Ammon's horn (tissue), 1 donor: Measurements from ENCODE around the gene DOCK3.
A peak's percentile ranks its signal among the peaks of the same experiment; 100 is the strongest.
"Not testable (repeated sequence)": the region's sequence is repeated elsewhere in the genome, so short reads cannot be mapped to it uniquely, and the experiment has no call there.

Experiments used
- DNase-seq: peaks from one replicate; pipeline ENCODE4 v3.0.0-alpha.2; 2016; ENCODE audit warnings: low spot score

The DOCK3 gene

DNA sequence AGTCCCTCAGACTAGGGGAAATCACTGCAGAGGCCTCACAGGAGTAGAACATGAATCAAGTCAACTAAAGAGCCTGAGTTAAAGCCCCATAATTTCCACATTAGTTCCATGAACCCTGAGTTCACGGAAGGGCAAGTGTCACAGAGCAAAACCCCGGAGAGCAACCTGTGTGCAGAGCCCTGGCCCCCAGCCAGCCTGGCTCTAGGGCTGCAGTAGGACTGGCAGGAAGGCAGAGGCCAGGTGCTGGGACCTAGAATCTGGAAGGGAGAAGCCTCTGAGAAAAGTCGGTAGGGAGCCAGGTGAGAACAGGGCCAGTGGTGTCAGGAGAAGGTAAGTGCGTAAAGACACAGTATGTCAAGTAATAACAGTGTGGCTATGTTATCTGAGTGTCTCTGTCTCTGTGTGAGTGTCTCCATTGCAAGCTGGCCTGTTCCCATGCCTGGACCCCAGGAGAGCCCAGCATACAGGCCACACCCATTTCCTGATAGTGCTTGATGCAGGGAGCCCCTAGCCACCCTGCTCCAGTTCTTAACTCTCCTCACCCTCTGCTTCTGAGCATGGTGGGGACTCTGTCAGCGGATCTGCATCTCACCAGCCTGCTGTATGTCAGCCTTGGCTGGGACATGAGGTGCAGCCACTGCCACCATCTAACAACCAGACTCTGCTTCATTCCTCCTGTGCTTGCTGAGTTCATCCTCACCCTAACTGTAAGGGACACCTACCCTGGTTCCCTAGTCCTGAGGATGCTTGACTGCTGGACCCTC is 699.1 kb downstream of the DOCK3 start:
- DNase-seq: no peak

DNA sequence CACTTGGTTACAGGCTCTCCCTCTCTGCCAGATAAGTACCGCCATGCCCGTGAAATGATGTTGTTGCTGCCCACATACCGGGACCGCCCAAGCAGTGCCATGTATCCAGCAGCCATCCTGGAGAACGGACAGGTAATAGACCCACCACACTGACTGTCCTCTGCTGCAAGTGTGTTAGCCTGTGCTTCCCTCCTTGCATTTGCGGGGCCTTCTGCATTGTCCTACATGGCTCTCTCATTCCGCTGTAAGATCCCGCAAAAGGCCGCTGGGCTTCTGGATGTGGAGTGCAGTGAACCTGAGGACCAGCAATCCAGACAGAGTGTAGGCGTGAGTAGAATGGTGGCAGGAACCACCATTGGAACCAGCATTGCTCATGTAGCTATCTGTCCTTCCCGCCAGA is 699.7 kb downstream of the DOCK3 start:
- no peak for DNase-seq

- DNase-seq: no peak
These were observed 700.4 kb downstream of the DOCK3 start for GRCh38 chr3:51375136-51375535.

GRCh38 chr3:51375571-51375970 is 700.8 kb downstream of the DOCK3 start:
- no peak for DNase-seq

DNA sequence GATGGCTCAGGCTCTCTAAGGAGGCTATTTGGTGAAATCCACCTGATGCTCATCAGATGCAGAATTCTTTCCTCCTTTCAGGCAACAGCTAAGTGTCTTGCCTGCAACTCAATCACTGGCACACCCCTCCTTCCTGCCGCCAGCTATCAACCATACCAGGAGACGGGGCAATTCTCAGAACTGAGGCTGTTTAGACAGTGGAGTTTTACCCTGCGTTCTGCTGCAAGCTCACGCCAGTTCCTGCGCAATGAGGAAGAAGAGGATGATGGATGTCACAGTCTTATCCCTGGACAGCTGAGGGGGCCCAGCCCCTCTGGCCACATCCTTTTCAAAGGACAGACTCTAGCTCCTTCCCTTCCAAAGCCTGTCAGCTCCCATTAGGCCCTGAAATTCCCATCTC is 703.3 kb downstream of the DOCK3 start:
- no peak for DNase-seq

DNA sequence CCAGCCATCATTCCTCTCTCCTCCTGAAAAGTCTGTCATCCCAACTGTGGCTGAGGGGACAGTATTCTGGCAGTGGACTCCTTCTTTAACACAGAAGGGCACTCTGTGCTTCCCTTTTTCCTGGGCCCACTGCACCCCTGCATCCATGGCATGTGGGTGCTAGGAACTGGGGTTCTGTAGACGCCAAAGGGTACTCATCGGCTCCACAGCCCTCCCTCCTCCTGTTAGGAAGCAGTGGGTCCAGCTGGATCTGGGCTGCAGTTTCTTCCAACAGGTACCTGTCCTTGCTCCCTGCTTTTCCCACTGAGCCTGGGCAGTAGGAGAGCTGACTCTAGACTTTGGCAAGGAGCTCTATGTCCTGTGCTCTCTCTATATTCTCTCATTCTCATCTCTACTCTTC is 704.0 kb downstream of the DOCK3 start:
- DNase-seq: no peak

DNA sequence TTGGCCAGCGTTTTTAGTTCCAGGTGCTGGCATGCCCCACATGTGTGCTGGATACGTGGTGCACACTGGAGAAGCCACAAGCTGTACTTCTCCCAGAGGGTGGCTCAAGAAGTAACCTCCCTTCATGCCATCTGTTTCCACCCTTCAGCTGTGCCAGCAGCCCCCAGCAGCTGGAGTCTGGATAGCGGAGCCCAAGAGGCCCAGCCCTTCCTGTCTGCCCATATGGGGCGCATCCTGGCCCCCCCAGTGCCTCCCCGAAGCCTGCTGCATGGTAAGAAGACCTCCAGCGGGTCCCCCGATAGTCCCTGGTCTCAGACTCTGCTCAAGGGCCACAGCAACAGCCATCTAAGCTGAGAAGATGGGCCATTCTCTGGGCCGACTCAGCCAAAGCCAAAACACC is 704.6 kb downstream of the DOCK3 start:
- DNase-seq: no peak

DNA sequence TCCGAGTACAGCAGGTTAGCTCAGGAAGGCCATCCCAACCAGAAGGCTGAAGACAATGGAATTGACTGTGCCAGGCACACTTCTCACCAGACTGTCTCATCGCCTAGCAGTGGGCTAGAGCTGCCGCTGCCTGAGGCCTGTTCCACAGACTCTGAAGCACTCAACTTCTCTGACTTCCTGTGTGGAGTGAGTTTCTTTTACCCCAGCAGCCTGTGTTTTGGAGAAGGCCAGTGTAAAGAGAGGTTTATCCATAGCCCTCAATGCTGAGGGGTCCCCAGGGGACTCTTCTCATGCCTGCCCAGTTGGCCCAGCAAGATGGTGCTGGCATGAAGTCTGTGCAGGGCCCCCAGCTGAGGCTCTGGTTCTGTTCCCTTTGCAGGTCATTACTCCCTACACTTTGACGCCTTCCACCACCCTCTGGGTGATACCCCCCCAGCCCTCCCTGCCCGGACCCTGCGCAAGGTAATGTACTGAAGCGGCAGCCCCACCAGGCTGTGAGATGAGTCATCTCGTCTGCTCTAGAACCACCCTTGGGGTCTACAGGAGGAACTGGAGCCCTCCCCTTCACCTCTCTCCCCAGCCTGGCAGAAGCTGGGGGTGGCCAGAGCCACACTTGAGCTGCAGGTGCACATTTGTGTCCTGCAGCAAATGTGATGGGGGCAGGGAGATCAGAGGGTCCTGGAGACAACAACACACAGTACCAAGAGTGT is 705.2 kb downstream of the DOCK3 start:
- no peak for DNase-seq

GRCh38 chr3:51380601-51381332 is 706.0 kb downstream of the DOCK3 start:
- no peak for DNase-seq

DNA sequence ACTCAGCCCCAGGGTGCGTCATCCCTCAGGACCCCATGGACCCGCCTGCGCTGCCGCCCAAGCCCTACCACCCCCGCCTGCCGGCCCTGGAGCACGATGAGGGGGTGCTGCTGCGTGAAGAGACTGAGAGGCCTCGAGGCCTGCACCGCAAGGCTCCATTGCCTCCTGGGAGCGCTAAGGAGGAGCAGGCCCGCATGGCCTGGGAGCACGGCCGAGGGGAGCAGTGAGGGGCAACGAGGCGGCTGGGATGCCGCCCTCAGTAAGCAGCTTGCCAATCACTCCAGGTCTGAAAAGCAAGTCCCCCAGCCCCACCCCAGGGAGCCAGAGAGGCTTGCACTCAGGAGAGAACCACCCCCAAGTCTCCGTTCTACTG is 706.6 kb downstream of the DOCK3 start:
- no peak for DNase-seq

DNA sequence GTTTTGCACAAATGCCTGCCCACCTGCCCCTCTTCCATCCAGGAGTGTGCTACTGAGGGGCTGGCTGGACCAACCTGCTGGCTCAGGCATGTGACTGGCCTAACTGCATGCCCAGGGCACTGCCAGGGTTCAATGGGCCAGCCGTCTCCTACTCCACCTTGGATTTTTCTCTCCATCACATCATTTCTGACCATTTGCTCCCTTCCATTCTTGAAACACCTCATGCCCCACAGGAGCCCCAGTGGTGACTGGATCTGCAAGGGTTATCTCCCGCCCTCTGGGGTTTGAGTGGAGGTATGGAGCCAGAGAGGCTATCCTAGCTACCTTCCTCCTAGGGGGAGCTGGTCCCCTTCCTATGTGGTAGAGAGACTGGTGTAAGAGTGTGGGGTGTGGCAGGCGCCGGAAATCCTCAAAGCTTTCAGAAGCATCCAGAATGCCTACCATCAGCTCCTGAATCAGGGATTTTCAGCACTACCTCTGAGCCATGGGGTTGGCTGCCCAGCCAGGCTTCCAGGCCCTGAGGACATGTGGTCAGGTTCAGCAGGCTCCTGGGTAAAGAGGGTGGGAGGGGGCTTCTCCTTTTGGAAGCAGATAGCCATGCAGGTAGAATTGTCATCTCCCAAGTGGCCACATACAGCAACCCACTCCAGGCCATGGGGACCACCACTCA is 707.5 kb downstream of the DOCK3 start:
- no peak for DNase-seq

DNA sequence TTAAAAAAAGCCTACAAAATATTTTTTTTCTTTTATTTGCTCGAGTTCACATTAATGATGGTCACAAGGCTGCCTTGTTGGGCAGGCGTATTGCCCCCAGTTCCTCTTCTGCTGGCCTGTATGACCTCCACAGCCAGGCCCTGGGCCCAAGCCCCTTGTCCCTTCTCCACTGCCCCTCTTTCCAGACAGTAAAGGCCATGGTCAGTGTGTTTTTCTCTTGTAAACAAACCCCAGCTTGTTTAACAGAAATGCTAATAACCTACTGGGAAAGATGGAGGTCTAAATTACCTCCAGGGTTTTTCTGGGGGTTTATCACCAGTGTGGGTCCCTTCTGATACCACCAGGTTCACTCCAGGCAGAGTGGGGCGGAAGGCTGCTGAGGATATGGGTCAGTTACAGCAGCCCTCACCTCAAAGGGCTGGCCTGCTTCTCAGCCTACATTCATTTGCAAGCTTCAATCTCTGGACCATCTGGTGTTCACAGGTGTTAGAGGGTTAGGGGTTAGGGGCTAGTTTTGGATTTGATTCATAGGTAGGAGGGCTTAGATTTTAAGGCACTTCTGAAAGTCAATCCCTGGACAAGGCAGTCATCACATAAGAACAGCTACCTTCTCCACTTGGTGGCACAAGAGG is 708.3 kb downstream of the DOCK3 start:
- DNase-seq: no peak

GRCh38 chr3:51384055-51384725 is 709.5 kb downstream of the DOCK3 start:
- no peak for DNase-seq

DNA sequence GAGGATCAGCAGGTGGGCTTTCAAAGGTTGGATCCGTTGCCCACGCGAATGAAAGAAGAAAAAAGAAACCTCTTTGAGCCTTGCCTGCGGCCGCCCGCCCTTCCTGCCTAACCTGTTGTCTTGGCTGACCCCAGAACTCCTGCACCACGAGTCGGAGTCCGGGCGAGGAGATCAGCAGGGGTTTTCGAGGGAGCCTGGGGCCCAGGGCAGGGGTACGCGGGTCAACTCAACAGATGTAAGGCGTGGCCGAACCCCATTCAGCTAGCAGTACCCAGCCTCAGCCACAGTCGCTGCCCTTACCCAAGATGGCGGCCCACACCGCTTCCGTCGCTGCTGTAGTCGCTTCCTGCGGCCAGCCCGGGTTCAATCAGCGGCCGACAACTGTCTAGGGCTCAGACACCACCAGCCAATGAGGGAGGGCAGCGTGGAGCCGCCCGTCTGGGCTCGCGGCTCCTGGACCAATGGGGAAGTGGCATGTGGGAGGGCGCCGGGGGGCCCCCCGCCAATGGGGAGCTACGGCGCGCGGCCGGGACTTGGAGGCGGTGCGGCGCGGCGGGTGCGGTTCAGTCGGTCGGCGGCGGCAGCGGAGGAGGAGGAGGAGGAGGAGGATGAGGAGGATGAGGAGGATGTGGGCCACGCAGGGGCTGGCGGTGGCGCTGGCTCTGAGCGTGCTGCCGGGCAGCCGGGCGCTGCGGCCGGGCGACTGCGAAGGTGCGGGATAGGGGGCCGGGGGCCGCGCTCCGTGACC is 710.2 kb downstream of the DOCK3 start, which contains the start of gene MANF:
MANF (plus strand) TSS at position 566 of the 748 bp plus-strand sequence; CDS start at position 618, 52 bp downstream.
- DNase-seq: peak; percentile 99

DNA sequence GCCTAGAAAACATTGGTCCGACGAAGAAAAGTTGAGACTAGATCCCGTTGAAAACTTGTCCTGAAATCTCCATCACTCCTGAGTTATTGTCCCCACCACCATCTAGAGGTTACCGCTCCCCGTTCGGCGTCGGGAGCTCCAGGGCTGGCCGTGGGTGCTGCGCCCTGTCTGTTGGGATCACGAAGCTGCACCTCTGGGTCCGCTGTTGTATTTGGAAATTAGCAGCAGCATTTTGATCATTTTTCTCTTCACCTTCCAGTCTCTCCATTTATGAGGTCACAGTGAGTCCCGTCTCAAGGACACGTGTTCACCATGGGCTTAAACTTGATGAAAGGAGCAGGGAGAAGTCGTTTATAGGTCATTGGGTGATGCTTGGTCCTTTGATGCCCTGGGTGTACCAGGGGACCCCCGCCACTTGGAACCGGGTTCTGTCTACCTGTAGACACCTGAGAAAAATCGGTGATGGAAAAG is 710.9 kb downstream of the DOCK3 start:
- no peak for DNase-seq

DNA sequence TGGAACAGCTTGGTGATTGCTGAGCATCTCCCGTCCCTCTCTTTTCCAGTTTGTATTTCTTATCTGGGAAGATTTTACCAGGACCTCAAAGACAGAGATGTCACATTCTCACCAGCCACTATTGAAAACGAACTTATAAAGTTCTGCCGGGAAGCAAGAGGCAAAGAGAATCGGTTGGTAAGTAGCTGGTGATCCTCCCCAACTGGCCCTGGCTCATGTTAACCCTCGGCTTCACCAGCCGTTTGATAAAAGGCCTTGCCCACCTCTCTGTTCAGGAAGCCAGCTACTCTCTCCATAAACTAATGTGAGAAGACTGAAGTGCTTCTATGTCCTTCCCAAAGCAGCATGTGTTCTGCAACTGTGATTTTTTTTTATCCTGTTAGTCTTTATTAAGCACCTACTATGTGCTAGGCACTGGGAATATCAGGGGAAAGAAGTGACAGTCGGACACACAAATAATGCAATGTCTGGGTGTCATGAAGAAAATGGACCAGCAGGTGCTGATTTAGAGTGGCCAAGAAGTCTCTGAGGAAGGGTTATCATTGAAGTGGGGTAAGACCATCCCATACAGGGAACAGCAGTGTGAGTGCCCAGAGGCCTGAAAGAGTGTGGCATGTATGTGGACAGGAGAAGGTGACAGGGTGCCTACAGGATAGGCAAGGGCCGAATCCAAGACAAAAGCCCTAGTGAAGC is 711.6 kb downstream of the DOCK3 start:
- no peak for DNase-seq

GRCh38 chr3:51386852-51387229 is 712.1 kb downstream of the DOCK3 start:
- no peak for DNase-seq

GRCh38 chr3:51387281-51387680 is 712.6 kb downstream of the DOCK3 start:
- not testable (repeated sequence) for DNase-seq

- DNase-seq: no peak
These were observed 713.7 kb downstream of the DOCK3 start for GRCh38 chr3:51388286-51389029.
